RWPE1 (cell line): Measurements from ENCODE around the gene ASPDH.
"Not testable (repeated sequence)": the region's sequence is repeated elsewhere in the genome, so short reads cannot be mapped to it uniquely, and the experiment has no call there.

Experiments
- CTCF ChIA-PET: fragments of 350-600 bp; sonication (Branson Sonifier 250); formaldehyde crosslinking; extraction: SDS; loops from one replicate; lab custom pipeline; 2021; lab: Yijun Ruan, JAX
- POLR2A ChIA-PET: fragments of 400-600 bp; formaldehyde crosslinking; extraction: SDS; loops from one replicate; lab custom pipeline; 2020; ENCODE audit warnings: antibody characterized with exemption; ENCODE audit not compliant: low non-redundant PET; lab: Yijun Ruan, JAX
- DNase-seq: peaks from one replicate; pipeline ENCODE4 v3.0.0; 2012; ENCODE audit warnings: low spot score
- H3K27ac ChIP-seq: fragments of 450-650 bp; 2 replicates; pipeline ENCODE4 v1.5.1; 2017
- CTCF ChIP-seq: fragments of 450-650 bp; conservative IDR thresholded peaks from 2 replicates; pipeline ENCODE4 v1.5.1; 2017; ENCODE audit warnings: low read depth, mild to moderate bottlenecking

The ASPDH gene

DNA sequence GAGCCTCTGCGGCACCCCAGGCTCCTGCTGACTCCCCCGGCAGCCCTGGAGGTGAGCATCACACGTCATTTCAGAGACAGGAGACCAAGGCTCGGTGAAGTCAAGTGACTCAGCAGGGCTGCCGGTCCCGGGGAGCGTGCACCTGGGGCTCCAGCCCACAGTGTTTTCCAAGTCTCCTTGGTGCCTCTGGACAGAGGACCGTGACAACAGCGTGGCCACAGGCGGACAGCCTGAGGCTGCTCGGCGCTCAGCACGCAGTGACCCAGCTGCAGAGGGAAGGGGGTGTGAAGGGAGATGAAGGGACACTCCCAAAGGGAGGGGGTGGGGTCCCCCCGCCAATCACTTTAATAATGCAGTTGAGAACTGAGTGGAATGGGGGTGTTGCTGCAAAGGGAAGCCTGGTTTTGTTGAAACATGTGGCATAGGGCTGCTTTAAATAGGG is 17.5 kb upstream of the ASPDH start:
- ChIA-PET POLR2A (no interaction called here), CTCF (interaction anchor here (0.7 kb wide), 1 partner anchor 184 kb away, joined by 3 read pairs; no protein-coding TSS in a partner anchor)
- DNase-seq: no peak
- no peak overlapping the region for H3K27ac ChIP-seq
- TF ChIP-seq CTCF: no peak

DNA sequence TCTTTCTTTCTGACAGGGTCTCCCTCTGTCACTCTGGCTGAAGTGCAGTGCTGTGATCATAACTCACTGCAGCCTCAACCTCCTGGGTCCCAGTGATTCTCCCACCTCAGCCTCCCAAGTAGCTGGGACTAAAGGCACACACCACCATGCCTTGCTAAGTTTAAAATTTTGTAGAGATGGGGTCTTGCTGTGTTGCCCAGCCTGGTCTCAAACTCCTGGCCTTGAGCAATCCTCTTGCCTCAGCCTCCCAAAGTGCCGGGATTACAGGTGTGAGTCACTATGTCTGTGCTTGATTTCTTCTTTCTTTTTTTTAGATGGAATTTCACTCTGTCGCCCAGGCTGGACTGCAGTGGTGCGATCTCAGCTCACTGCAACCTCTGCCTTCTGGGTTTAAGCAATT is 14.3 kb upstream of the ASPDH start:
- CTCF ChIA-PET, DNase-seq, H3K27ac ChIP-seq, POLR2A ChIA-PET: not testable (repeated sequence)

DNA sequence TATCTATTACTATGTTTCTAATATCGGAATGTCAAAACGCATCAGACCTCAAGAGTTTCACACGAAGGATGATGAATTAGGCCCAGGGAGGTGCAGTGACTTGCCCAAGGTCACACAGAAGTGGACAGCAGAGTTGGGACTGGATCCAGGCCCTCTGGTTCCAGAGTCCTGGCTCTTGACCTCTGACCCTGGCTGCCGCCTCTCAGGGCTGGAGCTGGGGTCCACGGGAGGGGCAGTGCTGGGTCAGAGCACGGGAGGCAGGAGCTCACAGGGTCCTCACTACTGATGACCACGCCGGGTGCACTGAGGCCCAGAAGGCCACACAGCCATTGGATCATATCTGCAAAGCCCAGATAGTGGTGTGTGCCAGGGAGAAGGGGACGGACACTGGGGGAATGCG is 9.2 kb upstream of the ASPDH start:
- no peak for DNase-seq
- POLR2A ChIA-PET: no interaction called here
- H3K27ac ChIP-seq: no peak overlapping the region
- no peak for TF ChIP-seq CTCF
- CTCF ChIA-PET: no interaction called here

DNA sequence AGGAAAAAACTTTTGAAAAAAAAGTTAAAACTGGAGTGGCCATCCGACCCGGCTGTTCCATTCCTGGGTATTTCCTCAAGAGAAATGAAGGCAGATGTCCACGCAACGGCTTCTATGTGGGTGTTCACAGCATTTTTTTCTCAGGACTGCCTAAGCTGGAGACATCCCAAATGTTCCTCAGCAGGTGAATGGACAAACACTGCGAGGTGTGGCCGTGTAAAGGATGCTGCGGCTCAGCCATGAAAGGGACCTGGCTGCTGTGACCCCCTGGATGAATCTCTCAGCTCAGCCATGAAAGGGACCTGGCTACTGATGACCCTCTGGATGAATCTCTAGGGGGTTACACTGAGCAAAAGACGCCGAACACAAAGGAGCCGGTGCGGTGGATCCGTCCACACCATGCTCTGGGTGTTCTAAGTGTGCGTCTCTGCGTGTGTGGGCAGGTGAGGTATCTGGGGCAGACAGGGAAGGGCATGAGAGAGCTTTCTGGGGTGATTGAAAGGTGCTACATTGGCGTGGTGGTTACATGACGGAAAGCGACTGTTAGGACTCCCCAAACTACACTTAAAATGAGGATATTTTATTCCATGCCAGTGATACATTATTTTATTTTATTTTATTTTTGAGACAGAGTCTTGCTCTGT is 7.2 kb upstream of the ASPDH start:
- ChIA-PET POLR2A (no interaction called here), CTCF (no interaction called here)
- TF ChIP-seq CTCF: no peak
- DNase-seq: no peak
- H3K27ac ChIP-seq: no peak overlapping the region

GRCh38 chr19:50519006-50519575 is 5.4 kb upstream of the ASPDH start:
- no peak for DNase-seq
- TF ChIP-seq CTCF: no peak
- ChIA-PET POLR2A (no interaction called here), CTCF (interaction anchor here (0.6 kb wide), 1 partner anchor 1711 kb away, joined by 4 read pairs; no protein-coding TSS in a partner anchor)
- no peak overlapping the region for H3K27ac ChIP-seq

- 0 out of 2 replicates have a peak, but pooled peaks have one; percentile 9 for TF ChIP-seq CTCF
- no peak overlapping the region for H3K27ac ChIP-seq
- DNase-seq: no peak
- ChIA-PET POLR2A (no interaction called here), CTCF (interaction anchor here (0.6 kb wide), 1 partner anchor 1711 kb away, joined by 4 read pairs; no protein-coding TSS in a partner anchor)
These were observed 4.6 kb upstream of the ASPDH start for GRCh38 chr19:50518091-50519005.
